Measurements from ENCODE around the gene EFCC1. TPM values are rescaled to one million over a fixed set of nuclear protein-coding genes. Genes with fewer than 3 reads are reported as not detected.

EFCC1 gene
- total and polyA plus RNA-seq, 2 of the 13 experiments (the other 11 are each of a cell fraction or from before 2014, with no cell fraction given) = not detected

GRCh38 chr3:129003578-129004112, 2.5 kb downstream of the EFCC1 start (continued):
- TF ChIP-seq MYC (CRISPR knock-in tag; IDR thresholded peaks at IDR 0.05; ENCODE audit: borderline replicate concordance) (peak; percentile 80; the same call in 1 of the 2 replicates), ZUFSP (CRISPR knock-in tag; IDR thresholded peaks at IDR 0.05; ENCODE audit: borderline replicate concordance) (no peak), ZBED4 (CRISPR knock-in tag; IDR thresholded peaks at IDR 0.05; ENCODE audit: borderline replicate concordance) (no peak), FLYWCH1 (CRISPR knock-in tag; IDR thresholded peaks at IDR 0.05) (no peak), ZBTB1 (CRISPR knock-in tag; IDR thresholded peaks at IDR 0.05; ENCODE audit: borderline replicate concordance) (no peak), SKI (IDR thresholded peaks at IDR 0.05; ENCODE audit: partially characterized antibody) (no peak), HOXA5 (CRISPR knock-in tag; IDR thresholded peaks at IDR 0.05) (0 out of 2 replicates have a peak, but pooled peaks have one; percentile 21), MIER3 (CRISPR knock-in tag; IDR thresholded peaks at IDR 0.05; ENCODE audit: borderline replicate concordance) (no peak), ZNF552 (CRISPR knock-in tag; IDR thresholded peaks at IDR 0.05; ENCODE audit: borderline replicate concordance) (no peak), ZNF34 (CRISPR knock-in tag; IDR thresholded peaks at IDR 0.05; ENCODE audit: borderline replicate concordance) (0 out of 2 replicates have a peak, but pooled peaks have one; percentile 65), ESRRA (CRISPR knock-in tag; IDR thresholded peaks at IDR 0.05; ENCODE audit: low read depth) (no peak), MAFK (conservative IDR thresholded peaks at IDR 0.05 in 1 of 2, IDR thresholded peaks at IDR 0.05 in 1 of 2; ENCODE audit: low read length in 2 of 2) (no peak), DPF2 (CRISPR knock-in tag; IDR thresholded peaks at IDR 0.05; ENCODE audit: borderline replicate concordance, low read depth) (no peak), ADNP (CRISPR knock-in tag; IDR thresholded peaks at IDR 0.05) (no peak)
- TF ChIP-seq, protein P1, sequence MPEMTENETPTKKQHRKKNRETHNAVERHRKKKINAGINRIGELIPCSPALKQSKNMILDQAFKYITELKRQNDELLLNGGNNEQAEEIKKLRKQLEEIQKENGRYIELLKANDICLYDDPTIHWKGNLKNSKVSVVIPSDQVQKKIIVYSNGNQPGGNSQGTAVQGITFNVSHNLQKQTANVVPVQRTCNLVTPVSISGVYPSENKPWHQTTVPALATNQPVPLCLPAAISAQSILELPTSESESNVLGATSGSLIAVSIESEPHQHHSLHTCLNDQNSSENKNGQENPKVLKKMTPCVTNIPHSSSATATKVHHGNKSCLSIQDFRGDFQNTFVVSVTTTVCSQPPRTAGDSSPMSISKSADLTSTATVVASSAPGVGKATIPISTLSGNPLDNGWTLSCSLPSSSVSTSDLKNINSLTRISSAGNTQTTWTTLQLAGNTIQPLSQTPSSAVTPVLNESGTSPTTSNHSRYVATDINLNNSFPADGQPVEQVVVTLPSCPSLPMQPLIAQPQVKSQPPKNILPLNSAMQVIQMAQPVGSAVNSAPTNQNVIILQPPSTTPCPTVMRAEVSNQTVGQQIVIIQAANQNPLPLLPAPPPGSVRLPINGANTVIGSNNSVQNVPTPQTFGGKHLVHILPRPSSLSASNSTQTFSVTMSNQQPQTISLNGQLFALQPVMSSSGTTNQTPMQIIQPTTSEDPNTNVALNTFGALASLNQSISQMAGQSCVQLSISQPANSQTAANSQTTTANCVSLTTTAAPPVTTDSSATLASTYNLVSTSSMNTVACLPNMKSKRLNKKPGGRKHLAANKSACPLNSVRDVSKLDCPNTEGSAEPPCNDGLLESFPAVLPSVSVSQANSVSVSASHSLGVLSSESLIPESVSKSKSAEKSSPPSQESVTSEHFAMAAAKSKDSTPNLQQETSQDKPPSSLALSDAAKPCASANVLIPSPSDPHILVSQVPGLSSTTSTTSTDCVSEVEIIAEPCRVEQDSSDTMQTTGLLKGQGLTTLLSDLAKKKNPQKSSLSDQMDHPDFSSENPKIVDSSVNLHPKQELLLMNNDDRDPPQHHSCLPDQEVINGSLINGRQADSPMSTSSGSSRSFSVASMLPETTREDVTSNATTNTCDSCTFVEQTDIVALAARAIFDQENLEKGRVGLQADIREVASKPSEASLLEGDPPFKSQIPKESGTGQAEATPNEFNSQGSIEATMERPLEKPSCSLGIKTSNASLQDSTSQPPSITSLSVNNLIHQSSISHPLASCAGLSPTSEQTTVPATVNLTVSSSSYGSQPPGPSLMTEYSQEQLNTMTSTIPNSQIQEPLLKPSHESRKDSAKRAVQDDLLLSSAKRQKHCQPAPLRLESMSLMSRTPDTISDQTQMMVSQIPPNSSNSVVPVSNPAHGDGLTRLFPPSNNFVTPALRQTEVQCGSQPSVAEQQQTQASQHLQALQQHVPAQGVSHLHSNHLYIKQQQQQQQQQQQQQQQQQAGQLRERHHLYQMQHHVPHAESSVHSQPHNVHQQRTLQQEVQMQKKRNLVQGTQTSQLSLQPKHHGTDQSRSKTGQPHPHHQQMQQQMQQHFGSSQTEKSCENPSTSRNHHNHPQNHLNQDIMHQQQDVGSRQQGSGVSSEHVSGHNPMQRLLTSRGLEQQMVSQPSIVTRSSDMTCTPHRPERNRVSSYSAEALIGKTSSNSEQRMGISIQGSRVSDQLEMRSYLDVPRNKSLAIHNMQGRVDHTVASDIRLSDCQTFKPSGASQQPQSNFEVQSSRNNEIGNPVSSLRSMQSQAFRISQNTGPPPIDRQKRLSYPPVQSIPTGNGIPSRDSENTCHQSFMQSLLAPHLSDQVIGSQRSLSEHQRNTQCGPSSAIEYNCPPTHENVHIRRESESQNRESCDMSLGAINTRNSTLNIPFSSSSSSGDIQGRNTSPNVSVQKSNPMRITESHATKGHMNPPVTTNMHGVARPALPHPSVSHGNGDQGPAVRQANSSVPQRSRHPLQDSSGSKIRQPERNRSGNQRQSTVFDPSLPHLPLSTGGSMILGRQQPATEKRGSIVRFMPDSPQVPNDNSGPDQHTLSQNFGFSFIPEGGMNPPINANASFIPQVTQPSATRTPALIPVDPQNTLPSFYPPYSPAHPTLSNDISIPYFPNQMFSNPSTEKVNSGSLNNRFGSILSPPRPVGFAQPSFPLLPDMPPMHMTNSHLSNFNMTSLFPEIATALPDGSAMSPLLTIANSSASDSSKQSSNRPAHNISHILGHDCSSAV (CRISPR knock-in tag; IDR thresholded peaks at IDR 0.05; ENCODE audit: borderline replicate concordance) = no peak

Measured in HepG2 (cell line).